Neuronal stem cell (in vitro differentiated cells): ENCODE results near the gene ANKZF1.
A peak's percentile ranks its signal among the peaks of the same experiment; 100 is the strongest.

Experiments
- DNase-seq: peaks from one replicate; pipeline ENCODE4 v3.0.0-alpha.2; 2013; ENCODE audit warnings: low spot score
- H2AFZ ChIP-seq: one replicate; pipeline ENCODE4 v1.6.1; 2013; ENCODE audit warnings: mild to moderate bottlenecking, low read length, inconsistent platforms
- H2AK5ac ChIP-seq: 2 replicates; pipeline ENCODE4 v1.6.1; 2013; ENCODE audit warnings: low read depth, mild to moderate bottlenecking, inconsistent platforms, low read length, moderate library complexity, mixed read lengths
- H2BK120ac ChIP-seq: 2 replicates; pipeline ENCODE4 v1.6.1; 2013; ENCODE audit warnings: low read depth, mild to moderate bottlenecking, inconsistent platforms, low read length, moderate library complexity, mixed read lengths
- H2BK12ac ChIP-seq: one replicate; pipeline ENCODE4 v1.6.1; 2013; ENCODE audit warnings: low read length, inconsistent platforms
- H2BK15ac ChIP-seq: 2 replicates; pipeline ENCODE4 v1.6.1; 2013; ENCODE audit warnings: mild to moderate bottlenecking, low read length, inconsistent platforms, mixed read lengths
- H2BK5ac ChIP-seq: one replicate; pipeline ENCODE4 v1.6.1; 2013; ENCODE audit warnings: inconsistent platforms, mild to moderate bottlenecking, low read length, moderate library complexity
- H3K14ac ChIP-seq: one replicate; pipeline ENCODE4 v1.6.1; 2013; ENCODE audit warnings: low read length, inconsistent platforms
- H3K18ac ChIP-seq: 2 replicates; pipeline ENCODE4 v1.6.1; 2013; ENCODE audit warnings: low read length, inconsistent platforms
- H3K23ac ChIP-seq: 2 replicates; pipeline ENCODE4 v1.6.1; 2013; ENCODE audit warnings: low read depth, mild to moderate bottlenecking, mixed read lengths, low read length, inconsistent platforms; ENCODE audit not compliant: poor library complexity
- H3K27ac ChIP-seq: replicated peaks from 3 replicates; pipeline ENCODE4 v1.5.1; 2013; ENCODE audit warnings: low read length, inconsistent platforms
- H3K27me3 ChIP-seq, 3 experiments: 2 replicates each; pipeline ENCODE4 v1.6.1; 2013; ENCODE audit warnings: low read length in 3 of 3, mild to moderate bottlenecking in 2 of 3, inconsistent platforms in 1 of 3, low read depth in 1 of 3, mixed read lengths in 1 of 3, moderate library complexity in 1 of 3; ENCODE audit not compliant: control insufficient read depth in 3 of 3, insufficient read depth in 3 of 3
- H3K36me3 ChIP-seq, 2 donors: replicated peaks in 1 of 2; 2 replicates each; pipeline ENCODE4 v1.6.1; 2013; ENCODE audit warnings: low read length in 2 of 2; ENCODE audit not compliant: control insufficient read depth in 2 of 2, insufficient read depth in 2 of 2
- H3K4ac ChIP-seq: 2 replicates; pipeline ENCODE4 v1.6.1; 2013; ENCODE audit warnings: inconsistent platforms, mild to moderate bottlenecking, low read length, moderate library complexity
- H3K4me1 ChIP-seq, 2 donors: 1 replicate in 1 of 2; 2 replicates in 1 of 2; pipeline ENCODE4 v1.6.1; 2013; ENCODE audit warnings: low read length in 2 of 2, low read depth in 1 of 2; ENCODE audit not compliant: control insufficient read depth in 2 of 2, insufficient read depth in 1 of 2
- H3K4me2 ChIP-seq: one replicate; pipeline ENCODE4 v1.6.1; 2013; ENCODE audit warnings: mild to moderate bottlenecking, low read length, inconsistent platforms; ENCODE audit not compliant: insufficient read depth, poor library complexity, severe bottlenecking
- H3K4me3 ChIP-seq, 2 donors: 2 replicates each; pipeline ENCODE4 v1.5.1; 2013; ENCODE audit warnings: low read length in 2 of 2, mild to moderate bottlenecking in 2 of 2, inconsistent platforms in 1 of 2, moderate library complexity in 1 of 2
- H3K79me1 ChIP-seq: one replicate; pipeline ENCODE4 v1.6.1; 2013; ENCODE audit warnings: low read depth, mild to moderate bottlenecking, inconsistent platforms, low read length, moderate library complexity
- H3K9ac ChIP-seq: one replicate; pipeline ENCODE4 v1.6.1; 2013; ENCODE audit warnings: mild to moderate bottlenecking, low read depth, low read length, inconsistent platforms; ENCODE audit not compliant: poor library complexity
- H3K9me3 ChIP-seq, 2 donors: replicated peaks in 1 of 2; 2 replicates each; pipeline versions ENCODE3 to v1.6.1; 2013; ENCODE audit warnings: low read length in 2 of 2, mild to moderate bottlenecking in 2 of 2, inconsistent platforms in 1 of 2, low read depth in 1 of 2, mixed read lengths in 1 of 2, moderate library complexity in 1 of 2; ENCODE audit not compliant: control insufficient read depth in 2 of 2, insufficient read depth in 1 of 2
- H4K8ac ChIP-seq: one replicate; pipeline ENCODE4 v1.6.1; 2013; ENCODE audit warnings: low read depth, mild to moderate bottlenecking, inconsistent platforms, low read length, moderate library complexity
- H4K91ac ChIP-seq: one replicate; pipeline ENCODE4 v1.6.1; 2013; ENCODE audit warnings: low read length, low read depth, mild to moderate bottlenecking, inconsistent platforms; ENCODE audit not compliant: poor library complexity
- WGBS, 2 donors: extraction: QIAGEN DNeasy Blood & Tissue Kit; methylation state at CpG; one replicate each; pipeline ENCODE4 v1.1.7; 2013; ENCODE audit warnings: missing lambda C conversion rate in 2 of 2, mixed read lengths in 1 of 2; ENCODE audit not compliant: insufficient read length in 2 of 2, insufficient replicate concordance in 1 of 2; ENCODE audit errors: extremely low coverage in 2 of 2; 5-methylcytosine and 5-hydroxymethylcytosine counted together

ANKZF1 gene

DNA sequence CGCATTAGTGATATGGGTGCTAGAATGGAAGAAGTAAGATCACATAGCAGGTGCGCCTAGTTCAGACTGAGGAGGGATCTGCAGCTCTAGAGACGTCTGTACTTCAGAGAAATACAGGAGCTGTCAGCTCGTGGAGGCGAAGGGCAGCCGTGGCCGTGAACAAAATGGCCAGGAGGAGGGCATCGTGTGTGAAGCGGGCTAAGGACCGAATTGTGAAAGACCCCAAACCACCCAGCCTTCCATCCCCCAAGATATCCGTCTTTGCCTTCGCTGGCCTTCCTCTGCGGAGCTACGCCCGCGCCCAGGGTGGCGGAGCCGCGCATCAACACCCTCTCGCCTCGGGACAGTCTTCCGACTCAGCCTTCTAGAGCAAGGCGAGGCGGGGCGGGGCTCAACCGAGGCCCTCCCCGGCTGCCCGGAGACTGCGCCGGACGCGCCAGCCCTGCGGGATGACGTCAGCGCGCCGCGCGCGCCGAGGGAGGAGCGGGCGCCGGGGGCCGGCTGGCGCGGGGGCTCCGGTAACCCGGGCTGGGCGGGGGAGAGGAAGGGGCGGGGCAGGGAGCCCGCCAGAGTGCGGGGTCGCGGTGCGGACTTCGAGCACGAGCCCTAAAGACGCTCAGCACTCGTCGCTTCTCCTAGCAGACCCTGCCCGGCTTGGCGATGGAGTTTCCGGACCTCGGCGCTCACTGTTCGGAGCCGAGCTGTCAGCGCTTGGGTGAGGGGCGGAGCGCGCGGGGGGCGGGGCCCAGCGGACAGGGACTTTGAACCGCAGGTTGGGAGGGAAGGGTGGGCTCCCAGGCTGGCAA is 23.1 kb upstream of the ANKZF1 start, which contains the start of gene ZFAND2B:
Gene ZFAND2B (plus strand): TSS at position 455 of the 806 bp plus-strand sequence. CDS start 206 bp downstream, at position 661.
- no peaks in the 10 kb centered on the region for H3K27me3 ChIP-seq
- no peak within 1 kb of the TSS for H3K4ac ChIP-seq
- H2AK5ac ChIP-seq, result no peak within 1 kb of the TSS
- peak within 1 kb of the TSS; percentile 57 for H3K4me2 ChIP-seq
- peaks cover 7 to 8% of the 10 kb centered on the region in 2 donors for H3K4me1 ChIP-seq
- peak within 1 kb of the TSS; percentile 54 to 88 for H3K4me3 ChIP-seq
- H3K18ac ChIP-seq, result peak within 1 kb of the TSS; percentile 98
- H3K27ac ChIP-seq, result peak within 1 kb of the TSS; percentile 93
- peak; percentile 95 for DNase-seq
- WGBS, 2 donors, result no CpG with 5 or more reads among the region's 76 CpGs
- H3K79me1 ChIP-seq, result no peaks in the 10 kb centered on the region
- no peak within 1 kb of the TSS for H3K23ac ChIP-seq
- H2BK120ac ChIP-seq, result no peak within 1 kb of the TSS
- no peak within 1 kb of the TSS for H2BK12ac ChIP-seq
- H3K14ac ChIP-seq, result no peak within 1 kb of the TSS
- H2BK5ac ChIP-seq, result no peak within 1 kb of the TSS
- H2BK15ac ChIP-seq, result no peak within 1 kb of the TSS
- peak within 1 kb of the TSS; percentile 85 for H3K9ac ChIP-seq
- peaks cover 0 to 2% of the 10 kb centered on the region in 2 donors for H3K9me3 ChIP-seq
- H2AFZ ChIP-seq, result peak within 1 kb of the TSS; percentile 96
- H3K36me3 ChIP-seq, result peaks cover 26 to 36% of the 10 kb centered on the region in 2 donors
- no peak within 1 kb of the TSS for H4K8ac ChIP-seq
- no peak within 1 kb of the TSS for H4K91ac ChIP-seq

DNA sequence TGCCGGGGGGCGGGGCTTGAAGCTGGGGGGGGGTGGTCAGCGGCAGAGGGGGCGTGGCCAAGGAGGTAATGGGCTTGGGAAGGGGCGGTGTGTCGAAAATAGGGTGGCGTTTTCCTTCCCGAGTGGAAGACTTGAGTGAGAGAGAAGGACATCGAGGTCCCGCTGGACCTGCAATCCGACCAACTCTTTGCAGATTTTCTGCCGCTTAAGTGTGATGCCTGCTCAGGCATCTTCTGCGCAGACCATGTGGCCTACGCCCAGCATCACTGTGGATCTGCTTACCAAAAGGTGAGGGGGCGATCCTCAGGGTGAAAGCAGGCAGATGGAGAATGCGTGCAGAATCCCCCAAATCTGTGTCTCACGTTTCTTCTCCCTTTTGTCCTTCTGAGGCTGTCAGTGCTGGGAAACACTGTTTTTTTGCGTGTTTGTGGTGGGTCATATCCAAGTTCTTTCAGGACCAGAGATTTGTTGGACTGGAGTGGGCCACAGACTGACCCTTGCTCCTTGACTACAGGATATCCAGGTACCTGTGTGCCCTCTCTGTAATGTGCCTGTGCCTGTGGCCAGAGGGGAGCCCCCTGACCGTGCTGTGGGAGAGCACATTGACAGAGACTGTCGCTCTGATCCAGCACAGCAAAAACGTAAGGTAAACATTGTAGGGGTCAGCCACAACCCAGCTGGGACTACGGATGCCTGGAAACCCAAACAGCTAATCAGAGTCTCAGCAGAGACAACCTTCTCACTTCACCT is 22.3 kb upstream of the ANKZF1 start:
- Histone ChIP-seq H3K27me3 (no peaks in the 10 kb centered on the region), H3K36me3 (peaks cover 30 to 41% of the 10 kb centered on the region in 2 donors), H3K4me2 (peak overlapping the region; percentile 51), H3K4me1 (peaks cover 7 to 8% of the 10 kb centered on the region in 2 donors), H2BK15ac (no peak overlapping the region), H2BK120ac (no peak overlapping the region), H3K23ac (no peak overlapping the region), H3K4ac (no peak overlapping the region), H3K18ac (peak overlapping the region; percentile 33), H2BK12ac (no peak overlapping the region), H2AK5ac (no peak overlapping the region), H2BK5ac (no peak overlapping the region), H4K91ac (no peak overlapping the region), H2AFZ (peak overlapping the region; percentile 96), H3K4me3 (peak overlapping the region; percentile 54 to 82), H3K9me3 (peaks cover 0 to 2% of the 10 kb centered on the region in 2 donors), H3K27ac (peak overlapping the region; percentile 93), H4K8ac (no peak overlapping the region), H3K79me1 (no peaks in the 10 kb centered on the region), H3K14ac (no peak overlapping the region), H3K9ac (peak overlapping the region; percentile 45)
- no CpG with 5 or more reads among the region's 22 CpGs for WGBS, 2 donors
- DNase-seq, result no peak

DNA sequence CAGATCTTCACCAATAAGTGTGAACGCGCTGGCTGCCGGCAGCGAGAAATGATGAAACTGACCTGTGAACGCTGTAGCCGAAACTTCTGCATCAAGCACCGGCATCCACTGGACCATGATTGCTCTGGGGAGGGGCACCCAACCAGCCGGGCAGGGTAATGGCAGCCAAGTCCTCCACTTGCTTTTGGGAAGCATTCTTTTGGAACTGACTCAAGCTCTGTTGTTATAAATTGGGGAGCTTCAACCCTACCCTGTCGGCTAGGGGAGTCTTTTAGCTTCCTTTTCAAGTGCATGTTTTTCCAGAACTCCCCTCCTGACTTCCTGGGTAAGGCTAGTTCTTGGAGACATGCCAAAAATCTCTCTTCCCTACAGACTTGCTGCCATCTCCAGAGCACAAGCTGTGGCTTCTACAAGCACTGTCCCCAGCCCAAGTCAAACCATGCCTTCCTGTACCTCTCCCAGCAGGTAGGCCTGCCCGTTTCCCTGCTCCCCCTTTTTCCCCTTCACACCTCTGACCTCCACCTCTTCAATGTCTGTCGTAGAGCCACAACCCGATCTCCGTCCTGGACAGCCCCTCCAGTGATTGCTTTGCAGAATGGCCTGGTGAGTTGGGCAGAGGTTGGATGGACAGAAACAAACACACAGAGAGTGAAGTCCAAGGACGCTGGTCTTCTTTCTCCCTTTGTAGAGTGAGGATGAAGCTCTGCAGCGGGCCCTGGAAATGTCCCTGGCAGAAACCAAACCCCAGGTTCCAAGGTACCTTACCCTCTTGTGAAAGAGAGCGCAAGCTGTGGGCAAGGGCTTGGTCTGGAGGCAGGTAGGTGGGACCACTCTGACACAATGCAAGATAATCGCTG is 21.5 kb upstream of the ANKZF1 start:
- no peaks in the 10 kb centered on the region for H3K79me1 ChIP-seq
- H3K27me3 ChIP-seq, result no peaks in the 10 kb centered on the region
- peaks cover 7 to 8% of the 10 kb centered on the region in 2 donors for H3K4me1 ChIP-seq
- no peak overlapping the region for H2BK15ac ChIP-seq
- H2AK5ac ChIP-seq, result no peak overlapping the region
- H4K91ac ChIP-seq, result no peak overlapping the region
- no peak overlapping the region for H4K8ac ChIP-seq
- H2AFZ ChIP-seq, result no peak overlapping the region
- DNase-seq, result no peak
- no peak overlapping the region for H3K27ac ChIP-seq
- H3K18ac ChIP-seq, result no peak overlapping the region
- no peak overlapping the region for H2BK5ac ChIP-seq
- peaks cover 0 to 2% of the 10 kb centered on the region in 2 donors for H3K9me3 ChIP-seq
- H3K9ac ChIP-seq, result no peak overlapping the region
- no peak overlapping the region for H2BK120ac ChIP-seq
- no peak overlapping the region for H3K4me2 ChIP-seq
- no peak overlapping the region for H2BK12ac ChIP-seq
- no peak overlapping the region for H3K4me3 ChIP-seq
- H3K14ac ChIP-seq, result no peak overlapping the region
- no CpG with 5 or more reads among the region's 17 CpGs for WGBS, 2 donors
- no peak overlapping the region for H3K23ac ChIP-seq
- peaks cover 35 to 48% of the 10 kb centered on the region in 2 donors for H3K36me3 ChIP-seq
- no peak overlapping the region for H3K4ac ChIP-seq
